KMS-11 (cell line): ENCODE measurements around the gene DPF3.

Experiments
- H2AFZ ChIP-seq: fragments of 200-600 bp; sonication (generic); 2 replicates; pipeline ENCODE4 v1.6.1; 2016; ENCODE audit warnings: antibody characterized with exemption, mixed run types, low read depth
- H3K27ac ChIP-seq: fragments of 200-600 bp; sonication (generic); 2 replicates; pipeline ENCODE4 v1.6.1; 2016; ENCODE audit warnings: mild to moderate bottlenecking, mixed run types
- H3K27me3 ChIP-seq: fragments of 200-600 bp; sonication (generic); 2 replicates; pipeline ENCODE4 v1.6.1; 2017; ENCODE audit warnings: mild to moderate bottlenecking, low read depth, mixed run types, moderate library complexity; ENCODE audit not compliant: insufficient read depth
- H3K36me3 ChIP-seq: fragments of 200-600 bp; sonication (generic); 2 replicates; pipeline ENCODE4 v1.6.1; 2017; ENCODE audit warnings: mild to moderate bottlenecking, mixed run types; ENCODE audit not compliant: insufficient read depth
- H3K4me1 ChIP-seq: fragments of 200-600 bp; sonication (generic); 2 replicates; pipeline ENCODE4 v1.6.1; 2016; ENCODE audit warnings: mild to moderate bottlenecking, low read depth, mixed run types; ENCODE audit not compliant: poor library complexity, severe bottlenecking
- H3K4me2 ChIP-seq: fragments of 200-600 bp; sonication (generic); 2 replicates; pipeline ENCODE4 v1.7.0; 2016; ENCODE audit warnings: mild to moderate bottlenecking, mixed run types
- H3K4me3 ChIP-seq: fragments of 200-600 bp; sonication (generic); IDR thresholded peaks from 2 replicates; pipeline ENCODE4 v1.6.1; 2017; ENCODE audit warnings: low read depth, low read length, mixed read lengths; ENCODE audit not compliant: insufficient read depth
- H3K79me2 ChIP-seq: fragments of 200-600 bp; sonication (generic); 2 replicates; pipeline ENCODE4 v1.6.1; 2016; ENCODE audit warnings: low read depth, mixed run types; ENCODE audit not compliant: insufficient read depth
- H3K9ac ChIP-seq: fragments of 200-600 bp; sonication (generic); 2 replicates; pipeline ENCODE4 v1.6.1; 2016; ENCODE audit warnings: mild to moderate bottlenecking, mixed run types
- H4K20me1 ChIP-seq: fragments of 200-600 bp; sonication (generic); 2 replicates; pipeline ENCODE4 v1.6.1; 2016; ENCODE audit warnings: mild to moderate bottlenecking, mixed run types; ENCODE audit not compliant: insufficient read depth
- TF ChIP-seq, protein P1 (sequence below): fragments of 200-600 bp; sonication (generic); conservative IDR thresholded peaks from 2 replicates; pipeline ENCODE4 v1.6.1; 2017; ENCODE audit warnings: low read depth, mild to moderate bottlenecking, antibody characterized with exemption, low read length, moderate library complexity, mixed read lengths

DPF3 gene

DNA sequence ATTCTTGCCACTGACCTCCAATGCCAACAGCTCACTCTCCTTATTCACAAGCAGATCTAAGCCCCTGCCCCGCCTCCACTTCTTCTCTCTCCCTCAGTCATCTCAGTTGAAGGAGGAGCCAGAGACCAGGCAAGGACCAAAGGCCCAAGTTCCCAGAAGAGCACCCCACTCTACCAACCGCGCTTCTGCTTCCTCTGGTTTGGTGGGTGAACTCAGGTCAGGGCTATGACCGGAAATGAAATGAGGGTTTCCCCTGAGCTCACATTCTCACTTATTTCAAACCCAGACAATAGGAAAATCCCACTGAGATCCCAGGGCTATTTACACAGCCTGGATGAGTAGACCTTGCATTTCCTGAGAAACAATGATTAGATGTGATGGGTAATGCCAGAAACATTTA lies 9.9 kb downstream of the DPF3 start:
- Histone ChIP-seq H4K20me1 (no peaks in the 10 kb centered on the region), H3K79me2 (peaks cover 27% of the 10 kb centered on the region; the same call in 1 of the 2 replicates), H3K36me3 (no peaks in the 10 kb centered on the region), H3K4me1 (peaks cover 28% of the 10 kb centered on the region), H3K4me3 (no peak overlapping the region), H3K27ac (no peak overlapping the region), H3K27me3 (no peaks in the 10 kb centered on the region), H3K4me2 (no peak overlapping the region), H3K9ac (no peak overlapping the region), H2AFZ (no peak overlapping the region)
- TF ChIP-seq, protein P1, sequence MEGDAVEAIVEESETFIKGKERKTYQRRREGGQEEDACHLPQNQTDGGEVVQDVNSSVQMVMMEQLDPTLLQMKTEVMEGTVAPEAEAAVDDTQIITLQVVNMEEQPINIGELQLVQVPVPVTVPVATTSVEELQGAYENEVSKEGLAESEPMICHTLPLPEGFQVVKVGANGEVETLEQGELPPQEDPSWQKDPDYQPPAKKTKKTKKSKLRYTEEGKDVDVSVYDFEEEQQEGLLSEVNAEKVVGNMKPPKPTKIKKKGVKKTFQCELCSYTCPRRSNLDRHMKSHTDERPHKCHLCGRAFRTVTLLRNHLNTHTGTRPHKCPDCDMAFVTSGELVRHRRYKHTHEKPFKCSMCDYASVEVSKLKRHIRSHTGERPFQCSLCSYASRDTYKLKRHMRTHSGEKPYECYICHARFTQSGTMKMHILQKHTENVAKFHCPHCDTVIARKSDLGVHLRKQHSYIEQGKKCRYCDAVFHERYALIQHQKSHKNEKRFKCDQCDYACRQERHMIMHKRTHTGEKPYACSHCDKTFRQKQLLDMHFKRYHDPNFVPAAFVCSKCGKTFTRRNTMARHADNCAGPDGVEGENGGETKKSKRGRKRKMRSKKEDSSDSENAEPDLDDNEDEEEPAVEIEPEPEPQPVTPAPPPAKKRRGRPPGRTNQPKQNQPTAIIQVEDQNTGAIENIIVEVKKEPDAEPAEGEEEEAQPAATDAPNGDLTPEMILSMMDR = no peak

DNA sequence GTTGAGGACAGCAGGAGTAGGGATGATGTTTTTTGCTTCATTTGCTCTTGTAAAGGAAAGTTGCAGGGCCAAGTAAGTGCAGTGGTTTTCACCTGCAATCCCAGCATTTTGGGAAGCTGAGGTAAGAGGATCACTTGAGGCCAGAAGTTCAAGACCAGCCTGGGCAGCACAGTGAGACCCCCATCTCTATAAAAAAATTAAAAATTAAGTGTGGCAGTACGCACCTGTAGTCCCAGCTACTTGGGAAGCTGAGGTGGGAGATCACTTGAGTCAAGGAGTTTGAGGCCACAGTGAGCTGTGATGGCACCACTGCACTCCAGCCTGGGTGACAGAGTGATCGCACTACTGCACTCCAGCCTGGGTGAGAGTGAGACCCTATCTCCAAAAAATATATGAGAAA lies 10.8 kb downstream of the DPF3 start:
- TF ChIP-seq, protein P1 = no peak
- H3K36me3 ChIP-seq = no peaks in the 10 kb centered on the region
- no peak overlapping the region for H3K4me3 ChIP-seq
- peaks cover 20% of the 10 kb centered on the region for H3K4me1 ChIP-seq
- H3K9ac ChIP-seq = no peak overlapping the region
- no peaks in the 10 kb centered on the region for H3K27me3 ChIP-seq
- H3K27ac ChIP-seq = no peak overlapping the region
- H4K20me1 ChIP-seq = no peaks in the 10 kb centered on the region
- H2AFZ ChIP-seq = no peak overlapping the region
- H3K79me2 ChIP-seq = peaks cover 27% of the 10 kb centered on the region; the same call in 1 of the 2 replicates
- H3K4me2 ChIP-seq = no peak overlapping the region

DNA sequence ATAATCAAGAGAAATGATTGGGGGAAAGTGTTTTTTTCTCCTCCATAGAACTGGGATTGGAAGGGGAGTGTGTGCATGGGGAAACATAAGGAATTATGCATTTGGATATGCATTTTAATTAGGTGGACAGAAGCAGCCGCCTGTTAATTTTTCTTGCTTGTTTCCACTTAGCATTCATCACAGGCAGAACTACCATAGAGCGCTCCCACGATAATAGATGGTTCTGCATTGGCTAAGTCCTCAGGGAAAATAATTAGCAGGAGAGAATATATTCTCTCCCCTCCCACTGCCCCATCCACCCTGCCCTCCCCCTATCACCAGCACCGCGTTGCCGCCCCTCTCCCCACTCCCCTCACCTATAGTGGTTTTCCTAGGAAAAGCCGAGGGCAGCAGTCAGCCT lies 11.4 kb downstream of the DPF3 start:
- H3K9ac ChIP-seq = no peak overlapping the region
- H3K4me3 ChIP-seq = no peak overlapping the region
- H2AFZ ChIP-seq = no peak overlapping the region
- H3K27me3 ChIP-seq = no peaks in the 10 kb centered on the region
- no peak overlapping the region for H3K4me2 ChIP-seq
- no peaks in the 10 kb centered on the region for H4K20me1 ChIP-seq
- H3K4me1 ChIP-seq = peaks cover 13% of the 10 kb centered on the region
- TF ChIP-seq, protein P1 = no peak
- H3K27ac ChIP-seq = no peak overlapping the region
- no peaks in the 10 kb centered on the region for H3K36me3 ChIP-seq
- H3K79me2 ChIP-seq = peaks cover 21% of the 10 kb centered on the region; the same call in 1 of the 2 replicates

DNA sequence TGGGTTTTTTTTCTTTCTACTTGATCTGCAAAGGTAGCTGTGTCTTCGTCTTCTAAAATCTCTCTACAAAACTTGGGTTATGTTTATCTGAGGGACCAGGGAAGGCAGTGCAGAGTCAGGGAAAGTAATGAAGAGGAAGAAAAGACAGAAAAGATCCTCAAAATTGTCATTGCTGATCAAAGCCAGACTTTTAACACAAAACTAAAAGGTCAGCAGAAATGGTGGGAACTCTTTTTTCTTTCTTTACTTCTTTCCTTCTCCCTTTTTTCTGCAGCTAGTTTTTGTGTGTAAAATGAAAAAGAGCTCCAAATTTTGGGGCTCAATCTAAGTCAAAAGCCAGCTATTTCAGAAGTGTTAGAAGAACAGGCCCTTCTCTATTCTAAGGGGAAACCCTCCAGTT lies 11.9 kb downstream of the DPF3 start:
- Histone ChIP-seq H3K36me3 (no peaks in the 10 kb centered on the region), H4K20me1 (no peaks in the 10 kb centered on the region), H3K79me2 (peaks cover 16% of the 10 kb centered on the region; the same call in 1 of the 2 replicates), H3K27ac (no peak overlapping the region), H3K4me3 (no peak overlapping the region), H2AFZ (no peak overlapping the region), H3K27me3 (no peaks in the 10 kb centered on the region), H3K9ac (no peak overlapping the region), H3K4me1 (peaks cover 9% of the 10 kb centered on the region), H3K4me2 (no peak overlapping the region)
- TF ChIP-seq, protein P1 = no peak
